Sigmoid colon (tissue), 7 donors: Measurements from ENCODE around the gene SELENON. TPM values are rescaled to one million over a fixed set of nuclear protein-coding genes. Genes with fewer than 3 reads are reported as not detected.
A peak's percentile ranks its signal among the peaks of the same experiment; 100 is the strongest.

ENCODE experiments used
- DNase-seq: peaks from one replicate; pipeline ENCODE4 v3.0.0-alpha.2; 2019
- H3K27ac ChIP-seq, 4 donors: fragments of 200-600 bp; sonication (generic); one replicate each; pipeline ENCODE4 v1.5.1; 2016 to 2019; ENCODE audit warnings: mild to moderate bottlenecking in 1 of 4
- H3K27me3 ChIP-seq, 3 donors: fragments of 200-600 bp; sonication (generic); one replicate each; pipeline ENCODE4 v1.5.1; 2019; ENCODE audit warnings: mild to moderate bottlenecking in 1 of 3
- H3K36me3 ChIP-seq, 4 donors: fragments of 200-600 bp; sonication (generic); one replicate each; pipeline ENCODE4 v1.5.1; 2016 to 2019
- H3K4me1 ChIP-seq, 4 donors: fragments of 200-600 bp; sonication (generic); one replicate each; pipeline ENCODE4 v1.5.1; 2017 to 2019
- H3K4me3 ChIP-seq, 4 donors: fragments of 200-600 bp; sonication (generic); one replicate each; pipeline ENCODE4 v1.5.1; 2017 to 2019; ENCODE audit warnings: mild to moderate bottlenecking in 2 of 4, moderate library complexity in 1 of 4
- H3K9me3 ChIP-seq, 4 donors: fragments of 200-600 bp in 3 of 4; sonication (generic) in 3 of 4; one replicate each; pipeline versions ENCODE4 v1.5.1 to v1.6.1; 2013 to 2019
- CTCF ChIP-seq, 4 experiments: fragments of 450-650 bp in 3 of 4; fragments of 200-600 bp in 1 of 4; IDR thresholded peaks; one replicate each; pipeline ENCODE4 v1.5.1; 2016 to 2019; ENCODE audit warnings: antibody characterized with exemption in 4 of 4, mild to moderate bottlenecking in 3 of 4, moderate library complexity in 2 of 4
- EP300 ChIP-seq, 4 donors: sonication (generic); formaldehyde crosslinking; IDR thresholded peaks; one replicate each; pipeline ENCODE4 v1.6.1; 2017; ENCODE audit warnings: antibody characterized with exemption in 4 of 4
- POLR2A ChIP-seq, 2 donors: fragments of 450-650 bp; IDR thresholded peaks; one replicate each; pipeline ENCODE4 v1.6.1; 2016; ENCODE audit warnings: antibody characterized with exemption in 2 of 2, mild to moderate bottlenecking in 2 of 2, moderate library complexity in 2 of 2
- POLR2AphosphoS5 ChIP-seq, 4 donors: sonication (generic); formaldehyde crosslinking; IDR thresholded peaks; one replicate each; pipeline ENCODE4 v1.6.1; 2017; ENCODE audit warnings: antibody characterized with exemption in 4 of 4
- WGBS, 2 donors: extraction: QIAGEN DNeasy Blood & Tissue Kit; methylation state at CpG; one replicate each; pipeline ENCODE4 v1.1.7; 2013; 5-methylcytosine and 5-hydroxymethylcytosine counted together
- intact Hi-C: fragments of 100-400 bp; cut with DNase I; formaldehyde crosslinking; loops from one replicate; pipeline ENCODE4 v1.15.1; 2023
- polyA plus RNA-seq, 3 donors: library from polyadenylated mRNA; stranded (reverse); fragments of 200-250 nt; gene quantifications; one replicate each; pipeline ENCODE4 v1.2.3, GENCODE V29; 2013
- total RNA-seq, 4 donors: library from RNA; depleted of rRNA; stranded (reverse); fragments of >200 nt; gene quantifications; one replicate each; pipeline ENCODE4 v1.1.0, GENCODE V29; 2016
- donor health status: healthy with polysubstance abuse.
- donor health status: Bipolar disorder and iron deficiency.
- donor health status: healthy.

Gene SELENON
- total and polyA plus RNA-seq, 7 donors = 4.6 to 37.4 (median 15.7) TPM

- no peaks in the 10 kb centered on the region for H3K9me3 ChIP-seq
- peaks cover 12 to 55% (median 28%) of the 10 kb centered on the region in 4 donors for H3K36me3 ChIP-seq
- 95% methylated on average over 24 of the region's 24 CpGs for WGBS, 2 donors
- peaks cover 2 to 22% (median 20%) of the 10 kb centered on the region in 4 donors for H3K4me1 ChIP-seq
- no peak for TF ChIP-seq POLR2A (IDR thresholded peaks at IDR 0.05)
- no peak for TF ChIP-seq EP300 (IDR thresholded peaks at IDR 0.05)
- no peak for TF ChIP-seq CTCF (IDR thresholded peaks at IDR 0.05)
- TF ChIP-seq POLR2AphosphoS5 (IDR thresholded peaks at IDR 0.05) = no peak
- no peak for DNase-seq
- intact Hi-C loops = loop anchor here (10.0 kb wide), 1 partner anchor 571 kb away; the partner anchor contains the start of gene RSRP1
- H3K4me3 ChIP-seq = no peak overlapping the region
- H3K27me3 ChIP-seq = no peaks in the 10 kb centered on the region
- no peak overlapping the region for H3K27ac ChIP-seq
Measured at GRCh38 chr1:25815208-25816111, 15.5 kb downstream of the SELENON start.

- no peaks in the 10 kb centered on the region for H3K9me3 ChIP-seq
- intact Hi-C loops = loop anchor here (10.0 kb wide), 1 partner anchor 571 kb away; the partner anchor contains the start of gene RSRP1
- WGBS, 2 donors = 89 to 92% methylated on average over 15 of the region's 15 CpGs
- no peak for DNase-seq
- peaks cover 2 to 22% (median 18%) of the 10 kb centered on the region in 4 donors for H3K4me1 ChIP-seq
- H3K36me3 ChIP-seq = peaks cover 12 to 54% (median 28%) of the 10 kb centered on the region in 4 donors
- no peak overlapping the region for H3K27ac ChIP-seq
- H3K4me3 ChIP-seq = no peak overlapping the region
- no peak for TF ChIP-seq POLR2AphosphoS5 (IDR thresholded peaks at IDR 0.05)
- TF ChIP-seq CTCF (IDR thresholded peaks at IDR 0.05) = no peak
- TF ChIP-seq POLR2A (IDR thresholded peaks at IDR 0.05) = no peak
- TF ChIP-seq EP300 (IDR thresholded peaks at IDR 0.05) = no peak
- H3K27me3 ChIP-seq = no peaks in the 10 kb centered on the region
Measured at GRCh38 chr1:25816112-25816718, 16.2 kb downstream of the SELENON start.

- no peak for DNase-seq
- intact Hi-C loops = loop anchor here (10.0 kb wide), 1 partner anchor 573 kb away; the partner anchor contains the start of gene RSRP1
Measured at GRCh38 chr1:25817840-25818501, 18.0 kb downstream of the SELENON start.

More at GRCh38 chr1:25817840-25818501, 18.0 kb downstream of the SELENON start:
- WGBS, 2 donors = 41 to 59% methylated on average over 8 of the region's 8 CpGs
- no peaks in the 10 kb centered on the region for H3K9me3 ChIP-seq
- no peak overlapping the region for H3K4me3 ChIP-seq
- H3K27ac ChIP-seq = peak overlapping the region in 2 of 4 donors; percentile 1 to 90
- peaks cover 9 to 39% (median 21%) of the 10 kb centered on the region in 4 donors for H3K36me3 ChIP-seq
- no peaks in the 10 kb centered on the region for H3K27me3 ChIP-seq
- H3K4me1 ChIP-seq = peaks cover 2 to 32% (median 28%) of the 10 kb centered on the region in 4 donors
- TF ChIP-seq EP300 (IDR thresholded peaks at IDR 0.05) = no peak
- no peak for TF ChIP-seq CTCF (IDR thresholded peaks at IDR 0.05)
- no peak for TF ChIP-seq POLR2A (IDR thresholded peaks at IDR 0.05)
- no peak for TF ChIP-seq POLR2AphosphoS5 (IDR thresholded peaks at IDR 0.05)
